ENCODE measurements around the gene ANKRD52.

- TF ChIP-seq POLR2A (IDR thresholded peaks at IDR 0.05) (no peak), CTCF (IDR thresholded peaks at IDR 0.05) (no peak)
Observed at GRCh38 chr12:56208006-56208405, 50.2 kb downstream of the ANKRD52 start.
